Measurements from ENCODE around the gene ADISSP. TPM values are rescaled to one million over a fixed set of nuclear protein-coding genes. Genes with fewer than 3 reads are reported as not detected.

ADISSP gene
- total RNA-seq, 1 donor from 2014 or later = 43.2 TPM

DNA sequence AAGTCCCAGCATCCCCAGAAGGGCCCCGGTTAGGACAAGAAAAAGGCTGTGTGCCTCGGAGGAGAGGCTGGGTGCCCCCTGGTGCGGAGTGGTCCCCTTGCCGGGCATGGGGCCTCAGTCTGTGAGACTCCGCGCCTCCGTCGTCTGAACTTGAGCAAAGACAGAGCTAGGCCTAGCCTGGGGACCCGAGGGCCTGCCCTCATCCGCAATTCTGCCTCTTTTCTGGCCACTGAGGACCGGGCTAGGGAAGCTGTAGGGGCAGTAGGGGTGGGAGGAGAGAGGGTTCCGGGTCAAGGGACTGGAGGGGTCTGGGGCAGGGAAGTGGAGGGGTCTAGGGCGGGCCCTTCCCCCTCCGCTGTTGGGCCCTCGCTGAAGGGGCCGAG lies 35.6 kb downstream of the ADISSP start:
- H3K4me3 Mint-ChIP-seq (ENCODE audit: unreplicated experiment) = no peak overlapping the region
- no peaks in the 10 kb centered on the region for H3K36me3 Mint-ChIP-seq (ENCODE audit: low read depth, unreplicated experiment)

DNA sequence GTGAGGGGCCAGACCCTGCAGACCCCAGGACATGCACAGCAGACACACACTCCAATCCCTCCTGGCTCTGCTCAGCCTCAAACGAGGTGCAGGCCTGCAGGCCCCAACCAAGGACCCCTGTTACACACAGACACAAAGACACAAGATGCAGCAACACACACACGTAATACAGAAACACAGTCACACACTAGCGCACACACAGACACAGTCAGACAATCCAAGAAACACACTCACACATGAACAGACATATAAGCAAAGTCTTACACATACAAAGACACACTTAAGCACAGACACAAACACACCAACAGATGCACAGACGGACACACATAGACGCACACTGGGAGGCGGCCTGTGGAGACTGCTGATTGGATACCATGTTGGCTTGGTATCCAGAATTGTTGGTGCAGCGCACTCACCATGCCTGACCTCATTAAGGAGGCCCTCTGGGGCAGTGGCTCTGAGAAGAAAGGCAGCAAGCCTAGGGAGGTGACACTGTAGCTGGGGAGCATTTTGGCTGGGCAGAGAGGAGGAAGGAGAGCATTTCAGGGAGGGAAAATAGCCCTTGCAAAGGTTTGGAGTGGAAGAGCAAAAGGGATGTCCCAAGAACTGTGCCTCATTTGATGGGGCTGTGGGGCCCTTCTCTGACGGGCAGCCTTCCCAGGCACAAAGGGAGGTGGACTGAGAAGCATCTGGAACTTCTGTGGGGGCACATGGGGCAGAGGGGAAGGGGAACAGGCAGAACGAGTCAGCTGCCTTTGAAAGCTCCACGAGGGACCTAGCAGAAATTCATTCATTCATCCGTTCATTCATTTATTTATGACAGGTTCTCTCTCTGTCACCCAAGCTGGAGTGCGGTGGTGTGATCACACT lies 36.5 kb downstream of the ADISSP start:
- Histone ChIP-seq H3K79me2 (ENCODE audit: insufficient read depth, low read length) (no peaks in the 10 kb centered on the region), H3K27ac (ENCODE audit: low read depth, low read length) (no peak overlapping the region), H3K27me3 (ENCODE audit: insufficient read depth, low read length) (peaks cover 20% of the 10 kb centered on the region), H2AFZ (ENCODE audit: low read depth, low read length) (no peak overlapping the region), H3K9me3 (ENCODE audit: insufficient read depth, low read depth, low read length) (no peaks in the 10 kb centered on the region), H3K4me1 (ENCODE audit: insufficient read depth, low read length) (peaks cover 6% of the 10 kb centered on the region), H3K9ac (ENCODE audit: low read length) (no peak overlapping the region), H3K4me3 (ENCODE audit: insufficient read depth, low read depth, low read length) (no peak overlapping the region), H3K36me3 (ENCODE audit: insufficient read depth, low read length) (no peaks in the 10 kb centered on the region), H3K4me2 (ENCODE audit: low read length) (no peak overlapping the region), H4K20me1 (ENCODE audit: insufficient read depth, low read length) (no peaks in the 10 kb centered on the region)
- FAIRE-seq (no peak), DNase-seq (ENCODE audit: low read depth) (no peak)
- peaks cover 2% of the 10 kb centered on the region for H3K9me3 Mint-ChIP-seq (ENCODE audit: unreplicated experiment)
- H3K4me3 Mint-ChIP-seq (ENCODE audit: unreplicated experiment) = no peak overlapping the region
- H3K36me3 Mint-ChIP-seq (ENCODE audit: low read depth, unreplicated experiment) = no peaks in the 10 kb centered on the region
- peaks cover 72% of the 10 kb centered on the region for H3K27me3 Mint-ChIP-seq (ENCODE audit: low read depth, unreplicated experiment)
- no peak overlapping the region for H3K27ac Mint-ChIP-seq (ENCODE audit: unreplicated experiment)
- peaks cover 6% of the 10 kb centered on the region for H3K4me1 Mint-ChIP-seq (ENCODE audit: low read depth, unreplicated experiment)
- no peak for TF ChIP-seq EZH2 (IDR thresholded peaks at IDR 0.05; ENCODE audit: insufficient read depth, low read length)
- TF ChIP-seq, protein P1, sequence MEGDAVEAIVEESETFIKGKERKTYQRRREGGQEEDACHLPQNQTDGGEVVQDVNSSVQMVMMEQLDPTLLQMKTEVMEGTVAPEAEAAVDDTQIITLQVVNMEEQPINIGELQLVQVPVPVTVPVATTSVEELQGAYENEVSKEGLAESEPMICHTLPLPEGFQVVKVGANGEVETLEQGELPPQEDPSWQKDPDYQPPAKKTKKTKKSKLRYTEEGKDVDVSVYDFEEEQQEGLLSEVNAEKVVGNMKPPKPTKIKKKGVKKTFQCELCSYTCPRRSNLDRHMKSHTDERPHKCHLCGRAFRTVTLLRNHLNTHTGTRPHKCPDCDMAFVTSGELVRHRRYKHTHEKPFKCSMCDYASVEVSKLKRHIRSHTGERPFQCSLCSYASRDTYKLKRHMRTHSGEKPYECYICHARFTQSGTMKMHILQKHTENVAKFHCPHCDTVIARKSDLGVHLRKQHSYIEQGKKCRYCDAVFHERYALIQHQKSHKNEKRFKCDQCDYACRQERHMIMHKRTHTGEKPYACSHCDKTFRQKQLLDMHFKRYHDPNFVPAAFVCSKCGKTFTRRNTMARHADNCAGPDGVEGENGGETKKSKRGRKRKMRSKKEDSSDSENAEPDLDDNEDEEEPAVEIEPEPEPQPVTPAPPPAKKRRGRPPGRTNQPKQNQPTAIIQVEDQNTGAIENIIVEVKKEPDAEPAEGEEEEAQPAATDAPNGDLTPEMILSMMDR (IDR thresholded peaks at IDR 0.05; ENCODE audit: insufficient read depth, low read depth, low read length) = no peak

More for the DNA sequence above, 35.6 kb downstream of the ADISSP start:
- H3K9me3 Mint-ChIP-seq (ENCODE audit: unreplicated experiment) = peaks cover 2% of the 10 kb centered on the region
- Histone ChIP-seq H3K79me2 (ENCODE audit: insufficient read depth, low read length) (no peaks in the 10 kb centered on the region), H3K27ac (ENCODE audit: low read depth, low read length) (no peak overlapping the region), H3K4me1 (ENCODE audit: insufficient read depth, low read length) (peaks cover 6% of the 10 kb centered on the region), H4K20me1 (ENCODE audit: insufficient read depth, low read length) (no peaks in the 10 kb centered on the region), H3K27me3 (ENCODE audit: insufficient read depth, low read length) (peaks cover 20% of the 10 kb centered on the region), H3K4me3 (ENCODE audit: insufficient read depth, low read depth, low read length) (no peak overlapping the region), H2AFZ (ENCODE audit: low read depth, low read length) (no peak overlapping the region), H3K4me2 (ENCODE audit: low read length) (no peak overlapping the region), H3K9ac (ENCODE audit: low read length) (no peak overlapping the region), H3K9me3 (ENCODE audit: insufficient read depth, low read depth, low read length) (no peaks in the 10 kb centered on the region), H3K36me3 (ENCODE audit: insufficient read depth, low read length) (no peaks in the 10 kb centered on the region)
- FAIRE-seq = no peak
- TF ChIP-seq EZH2 (IDR thresholded peaks at IDR 0.05; ENCODE audit: insufficient read depth, low read length) = no peak
- H3K4me1 Mint-ChIP-seq (ENCODE audit: low read depth, unreplicated experiment) = peaks cover 6% of the 10 kb centered on the region
- no peak overlapping the region for H3K27ac Mint-ChIP-seq (ENCODE audit: unreplicated experiment)
- H3K27me3 Mint-ChIP-seq (ENCODE audit: low read depth, unreplicated experiment) = peaks cover 72% of the 10 kb centered on the region
- no peak for DNase-seq (ENCODE audit: low read depth)

DNA sequence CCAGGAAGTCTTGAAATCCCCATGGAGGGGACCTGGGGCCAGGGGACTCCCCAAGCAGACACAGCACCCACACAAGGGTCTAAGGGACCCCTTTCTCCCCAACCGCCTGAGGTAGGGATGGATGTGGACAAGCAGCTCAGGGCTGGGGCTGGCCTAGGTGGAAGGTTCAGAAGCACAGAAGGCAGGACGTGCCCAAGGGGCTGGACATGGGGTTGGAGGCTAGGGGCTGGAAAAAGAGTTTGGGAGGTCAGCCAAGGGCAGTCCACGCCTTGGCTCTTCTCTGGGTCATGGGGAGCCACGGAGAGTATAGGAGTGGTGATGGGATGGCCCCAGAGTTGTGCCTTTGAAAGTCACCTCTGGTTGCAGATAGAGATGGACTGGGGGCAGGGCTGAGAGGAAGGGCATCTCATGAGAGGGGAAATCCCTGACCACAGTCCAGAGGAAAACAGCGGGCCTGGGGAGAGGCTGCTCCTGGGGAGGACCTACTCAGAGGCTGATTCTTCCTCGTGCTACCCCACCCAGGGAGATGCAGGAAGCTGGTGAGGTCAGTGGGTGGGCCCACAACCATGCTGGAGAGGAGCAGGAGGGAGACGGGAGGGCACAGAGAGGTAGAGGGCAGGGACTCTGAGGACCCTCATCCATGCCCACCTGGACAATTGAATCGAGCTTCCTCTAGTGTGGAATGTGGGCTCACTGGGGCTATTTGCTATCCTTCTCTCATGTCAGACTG lies 37.6 kb downstream of the ADISSP start:
- Histone ChIP-seq H3K36me3 (ENCODE audit: insufficient read depth, low read length) (no peaks in the 10 kb centered on the region), H3K4me1 (ENCODE audit: insufficient read depth, low read length) (peaks cover 6% of the 10 kb centered on the region), H2AFZ (ENCODE audit: low read depth, low read length) (no peak overlapping the region), H3K79me2 (ENCODE audit: insufficient read depth, low read length) (no peaks in the 10 kb centered on the region), H3K4me3 (ENCODE audit: insufficient read depth, low read depth, low read length) (no peak overlapping the region), H3K9me3 (ENCODE audit: insufficient read depth, low read depth, low read length) (no peaks in the 10 kb centered on the region), H3K27me3 (ENCODE audit: insufficient read depth, low read length) (peaks cover 20% of the 10 kb centered on the region), H4K20me1 (ENCODE audit: insufficient read depth, low read length) (no peaks in the 10 kb centered on the region), H3K27ac (ENCODE audit: low read depth, low read length) (no peak overlapping the region), H3K9ac (ENCODE audit: low read length) (no peak overlapping the region), H3K4me2 (ENCODE audit: low read length) (no peak overlapping the region)
- no peak for TF ChIP-seq EZH2 (IDR thresholded peaks at IDR 0.05; ENCODE audit: insufficient read depth, low read length)
- TF ChIP-seq, protein P1 (IDR thresholded peaks at IDR 0.05; ENCODE audit: insufficient read depth, low read depth, low read length) = no peak
- DNase-seq (ENCODE audit: low read depth) (no peak), FAIRE-seq (no peak)
- H3K4me3 Mint-ChIP-seq (ENCODE audit: unreplicated experiment) = no peak overlapping the region
- no peak overlapping the region for H3K27ac Mint-ChIP-seq (ENCODE audit: unreplicated experiment)
- no peaks in the 10 kb centered on the region for H3K36me3 Mint-ChIP-seq (ENCODE audit: low read depth, unreplicated experiment)
- peaks cover 67% of the 10 kb centered on the region for H3K27me3 Mint-ChIP-seq (ENCODE audit: low read depth, unreplicated experiment)
- peaks cover 2% of the 10 kb centered on the region for H3K9me3 Mint-ChIP-seq (ENCODE audit: unreplicated experiment)
- peaks cover 6% of the 10 kb centered on the region for H3K4me1 Mint-ChIP-seq (ENCODE audit: low read depth, unreplicated experiment)
